B cell (primary cell): ENCODE results near the gene ADCY7.

Source experiments
- EZH2 ChIP-seq: IDR thresholded peaks from 2 replicates; pipeline ENCODE4 v1.6.1; 2012; ENCODE audit warnings: borderline replicate concordance, low read depth, mild to moderate bottlenecking, moderate library complexity, low read length; ENCODE audit not compliant: insufficient read depth, poor library complexity, severe bottlenecking
- TF ChIP-seq, protein P1 (sequence below): fragments of 200-600 bp; IDR thresholded peaks from one replicate; pipeline ENCODE4 v1.8.0; 2022; ENCODE audit warnings: antibody characterized with exemption, mild to moderate bottlenecking

DNA sequence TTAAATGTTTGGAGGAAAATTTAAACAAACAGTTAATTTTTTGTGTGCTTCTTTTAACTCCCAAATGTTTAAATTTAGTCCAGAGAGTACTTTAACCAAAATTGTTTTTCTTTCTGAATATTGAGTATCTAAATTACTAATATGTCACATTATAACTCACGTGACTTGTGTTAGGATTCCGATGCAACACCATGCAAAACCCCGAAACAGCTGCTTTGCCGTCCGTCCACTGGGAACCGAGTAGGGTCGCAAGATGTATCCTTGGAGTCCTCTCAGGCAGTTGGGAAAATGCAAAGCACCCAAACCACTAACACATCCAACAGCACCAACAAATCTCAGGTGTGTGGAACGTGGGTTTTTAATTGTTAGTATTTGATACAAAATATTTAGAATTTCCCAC lies 38.7 kb upstream of the ADCY7 start:
- TF ChIP-seq, protein P1, sequence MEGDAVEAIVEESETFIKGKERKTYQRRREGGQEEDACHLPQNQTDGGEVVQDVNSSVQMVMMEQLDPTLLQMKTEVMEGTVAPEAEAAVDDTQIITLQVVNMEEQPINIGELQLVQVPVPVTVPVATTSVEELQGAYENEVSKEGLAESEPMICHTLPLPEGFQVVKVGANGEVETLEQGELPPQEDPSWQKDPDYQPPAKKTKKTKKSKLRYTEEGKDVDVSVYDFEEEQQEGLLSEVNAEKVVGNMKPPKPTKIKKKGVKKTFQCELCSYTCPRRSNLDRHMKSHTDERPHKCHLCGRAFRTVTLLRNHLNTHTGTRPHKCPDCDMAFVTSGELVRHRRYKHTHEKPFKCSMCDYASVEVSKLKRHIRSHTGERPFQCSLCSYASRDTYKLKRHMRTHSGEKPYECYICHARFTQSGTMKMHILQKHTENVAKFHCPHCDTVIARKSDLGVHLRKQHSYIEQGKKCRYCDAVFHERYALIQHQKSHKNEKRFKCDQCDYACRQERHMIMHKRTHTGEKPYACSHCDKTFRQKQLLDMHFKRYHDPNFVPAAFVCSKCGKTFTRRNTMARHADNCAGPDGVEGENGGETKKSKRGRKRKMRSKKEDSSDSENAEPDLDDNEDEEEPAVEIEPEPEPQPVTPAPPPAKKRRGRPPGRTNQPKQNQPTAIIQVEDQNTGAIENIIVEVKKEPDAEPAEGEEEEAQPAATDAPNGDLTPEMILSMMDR, result no peak
- TF ChIP-seq EZH2, result no peak
